Neuronal stem cell (in vitro differentiated cells): ENCODE data around the gene GOLGA8S.

Source experiments
- DNase-seq: peaks from one replicate; pipeline ENCODE4 v3.0.0-alpha.2; 2013; ENCODE audit warnings: low spot score
- H2AFZ ChIP-seq: one replicate; pipeline ENCODE4 v1.6.1; 2013; ENCODE audit warnings: mild to moderate bottlenecking, low read length, inconsistent platforms
- H2AK5ac ChIP-seq: 2 replicates; pipeline ENCODE4 v1.6.1; 2013; ENCODE audit warnings: low read depth, mild to moderate bottlenecking, inconsistent platforms, low read length, moderate library complexity, mixed read lengths
- H2BK120ac ChIP-seq: 2 replicates; pipeline ENCODE4 v1.6.1; 2013; ENCODE audit warnings: low read depth, mild to moderate bottlenecking, inconsistent platforms, low read length, moderate library complexity, mixed read lengths
- H2BK12ac ChIP-seq: one replicate; pipeline ENCODE4 v1.6.1; 2013; ENCODE audit warnings: low read length, inconsistent platforms
- H2BK15ac ChIP-seq: 2 replicates; pipeline ENCODE4 v1.6.1; 2013; ENCODE audit warnings: mild to moderate bottlenecking, low read length, inconsistent platforms, mixed read lengths
- H2BK5ac ChIP-seq: one replicate; pipeline ENCODE4 v1.6.1; 2013; ENCODE audit warnings: inconsistent platforms, mild to moderate bottlenecking, low read length, moderate library complexity
- H3K14ac ChIP-seq: one replicate; pipeline ENCODE4 v1.6.1; 2013; ENCODE audit warnings: low read length, inconsistent platforms
- H3K18ac ChIP-seq: 2 replicates; pipeline ENCODE4 v1.6.1; 2013; ENCODE audit warnings: low read length, inconsistent platforms
- H3K23ac ChIP-seq: 2 replicates; pipeline ENCODE4 v1.6.1; 2013; ENCODE audit warnings: low read depth, mild to moderate bottlenecking, mixed read lengths, low read length, inconsistent platforms; ENCODE audit not compliant: poor library complexity
- H3K27ac ChIP-seq: replicated peaks from 3 replicates; pipeline ENCODE4 v1.5.1; 2013; ENCODE audit warnings: low read length, inconsistent platforms
- H3K27me3 ChIP-seq, 3 experiments: 2 replicates each; pipeline ENCODE4 v1.6.1; 2013; ENCODE audit warnings: low read length in 3 of 3, mild to moderate bottlenecking in 2 of 3, inconsistent platforms in 1 of 3, low read depth in 1 of 3, mixed read lengths in 1 of 3, moderate library complexity in 1 of 3; ENCODE audit not compliant: control insufficient read depth in 3 of 3, insufficient read depth in 3 of 3
- H3K36me3 ChIP-seq, 2 donors: replicated peaks in 1 of 2; 2 replicates each; pipeline ENCODE4 v1.6.1; 2013; ENCODE audit warnings: low read length in 2 of 2; ENCODE audit not compliant: control insufficient read depth in 2 of 2, insufficient read depth in 2 of 2
- H3K4ac ChIP-seq: 2 replicates; pipeline ENCODE4 v1.6.1; 2013; ENCODE audit warnings: inconsistent platforms, mild to moderate bottlenecking, low read length, moderate library complexity
- H3K4me1 ChIP-seq, 2 donors: 1 replicate in 1 of 2; 2 replicates in 1 of 2; pipeline ENCODE4 v1.6.1; 2013; ENCODE audit warnings: low read length in 2 of 2, low read depth in 1 of 2; ENCODE audit not compliant: control insufficient read depth in 2 of 2, insufficient read depth in 1 of 2
- H3K4me2 ChIP-seq: one replicate; pipeline ENCODE4 v1.6.1; 2013; ENCODE audit warnings: mild to moderate bottlenecking, low read length, inconsistent platforms; ENCODE audit not compliant: insufficient read depth, poor library complexity, severe bottlenecking
- H3K4me3 ChIP-seq, 2 donors: 2 replicates each; pipeline ENCODE4 v1.5.1; 2013; ENCODE audit warnings: low read length in 2 of 2, mild to moderate bottlenecking in 2 of 2, inconsistent platforms in 1 of 2, moderate library complexity in 1 of 2
- H3K79me1 ChIP-seq: one replicate; pipeline ENCODE4 v1.6.1; 2013; ENCODE audit warnings: low read depth, mild to moderate bottlenecking, inconsistent platforms, low read length, moderate library complexity
- H3K9ac ChIP-seq: one replicate; pipeline ENCODE4 v1.6.1; 2013; ENCODE audit warnings: mild to moderate bottlenecking, low read depth, low read length, inconsistent platforms; ENCODE audit not compliant: poor library complexity
- H3K9me3 ChIP-seq, 2 donors: replicated peaks in 1 of 2; 2 replicates each; pipeline versions ENCODE3 to v1.6.1; 2013; ENCODE audit warnings: low read length in 2 of 2, mild to moderate bottlenecking in 2 of 2, inconsistent platforms in 1 of 2, low read depth in 1 of 2, mixed read lengths in 1 of 2, moderate library complexity in 1 of 2; ENCODE audit not compliant: control insufficient read depth in 2 of 2, insufficient read depth in 1 of 2
- H4K8ac ChIP-seq: one replicate; pipeline ENCODE4 v1.6.1; 2013; ENCODE audit warnings: low read depth, mild to moderate bottlenecking, inconsistent platforms, low read length, moderate library complexity
- H4K91ac ChIP-seq: one replicate; pipeline ENCODE4 v1.6.1; 2013; ENCODE audit warnings: low read length, low read depth, mild to moderate bottlenecking, inconsistent platforms; ENCODE audit not compliant: poor library complexity
- WGBS, 2 donors: extraction: QIAGEN DNeasy Blood & Tissue Kit; methylation state at CpG; one replicate each; pipeline ENCODE4 v1.1.7; 2013; ENCODE audit warnings: missing lambda C conversion rate in 2 of 2, mixed read lengths in 1 of 2; ENCODE audit not compliant: insufficient read length in 2 of 2, insufficient replicate concordance in 1 of 2; ENCODE audit errors: extremely low coverage in 2 of 2; 5-methylcytosine and 5-hydroxymethylcytosine counted together

GOLGA8S gene

GRCh38 chr15:23384371-23384770, 29.8 kb downstream of the GOLGA8S start:
- no peak overlapping the region for H2AK5ac ChIP-seq
- H3K9ac ChIP-seq = no peak overlapping the region
- H3K4me1 ChIP-seq = no peaks in the 10 kb centered on the region
- no peak overlapping the region for H2BK120ac ChIP-seq
- H4K91ac ChIP-seq = no peak overlapping the region
- no peak overlapping the region for H3K4me2 ChIP-seq
- H2AFZ ChIP-seq = no peak overlapping the region
- H3K23ac ChIP-seq = no peak overlapping the region
- no peaks in the 10 kb centered on the region for H3K79me1 ChIP-seq
- H3K18ac ChIP-seq = no peak overlapping the region
- H2BK15ac ChIP-seq = no peak overlapping the region
- H2BK12ac ChIP-seq = no peak overlapping the region
- no peak overlapping the region for H3K4ac ChIP-seq
- no peak overlapping the region for H2BK5ac ChIP-seq
- H3K36me3 ChIP-seq = no peaks in the 10 kb centered on the region
- peaks cover 0 to 2% of the 10 kb centered on the region in 2 donors for H3K9me3 ChIP-seq
- H4K8ac ChIP-seq = no peak overlapping the region
- no peak for DNase-seq
- H3K27ac ChIP-seq = no peak overlapping the region
- no peak overlapping the region for H3K4me3 ChIP-seq
- H3K14ac ChIP-seq = no peak overlapping the region
- peaks cover 0 to 14% (median 0%) of the 10 kb centered on the region in 3 experiments for H3K27me3 ChIP-seq

GRCh38 chr15:23385886-23386430, 31.4 kb downstream of the GOLGA8S start:
- peaks cover 0 to 14% (median 0%) of the 10 kb centered on the region in 3 experiments for H3K27me3 ChIP-seq
- no peaks in the 10 kb centered on the region for H3K79me1 ChIP-seq
- no peak overlapping the region for H3K27ac ChIP-seq
- H3K4me3 ChIP-seq = no peak overlapping the region
- no peak overlapping the region for H3K23ac ChIP-seq
- H2BK5ac ChIP-seq = no peak overlapping the region
- H2BK120ac ChIP-seq = no peak overlapping the region
- no peak overlapping the region for H3K9ac ChIP-seq
- no peak overlapping the region for H3K4ac ChIP-seq
- no peak overlapping the region for H2AFZ ChIP-seq
- no peak overlapping the region for H4K91ac ChIP-seq
- H2BK12ac ChIP-seq = no peak overlapping the region
- H4K8ac ChIP-seq = no peak overlapping the region
- no peak overlapping the region for H3K4me2 ChIP-seq
- H3K4me1 ChIP-seq = no peaks in the 10 kb centered on the region
- DNase-seq = no peak
- no peaks in the 10 kb centered on the region for H3K36me3 ChIP-seq
- H3K9me3 ChIP-seq = peaks cover 0 to 2% of the 10 kb centered on the region in 2 donors
- no peak overlapping the region for H3K18ac ChIP-seq
- no peak overlapping the region for H3K14ac ChIP-seq
- no peak overlapping the region for H2BK15ac ChIP-seq
- WGBS, 2 donors = no CpG with 5 or more reads among the region's 11 CpGs
- no peak overlapping the region for H2AK5ac ChIP-seq

DNA sequence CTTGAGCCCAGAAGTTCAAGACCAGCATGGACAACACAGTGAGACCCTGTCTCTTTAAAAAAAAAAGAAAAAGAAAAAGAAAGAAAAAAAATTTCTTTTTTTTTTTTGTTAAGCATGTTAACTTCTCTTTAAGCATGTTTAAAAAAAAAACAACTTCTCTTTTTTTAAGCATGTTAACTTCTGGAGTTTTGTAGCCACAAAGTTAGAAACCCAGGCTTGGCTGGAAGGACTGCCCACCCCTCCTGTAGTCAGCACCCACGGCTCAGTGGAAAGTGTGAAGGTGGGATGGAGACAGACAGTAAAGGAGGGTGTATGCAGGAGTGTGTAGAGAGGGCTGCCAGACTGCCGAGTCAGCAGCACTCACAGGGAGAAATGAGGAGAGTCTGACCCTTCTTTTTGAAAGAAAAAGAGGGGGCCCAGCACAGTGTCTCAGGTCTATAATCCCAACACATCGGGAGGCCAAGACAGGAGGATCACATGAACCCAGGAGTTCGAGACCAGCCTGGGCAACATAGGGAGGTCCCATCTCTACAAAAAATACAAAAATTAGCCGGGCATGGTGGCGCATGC, 33.2 kb downstream of the GOLGA8S start:
- DNase-seq = no peak

GRCh38 chr15:23395030-23395692, 40.6 kb downstream of the GOLGA8S start:
- H2BK15ac ChIP-seq = no peak overlapping the region
- no peak overlapping the region for H3K4me2 ChIP-seq
- peaks cover 0 to 1% of the 10 kb centered on the region in 2 donors for H3K9me3 ChIP-seq
- WGBS, 2 donors = no CpG with 5 or more reads among the region's 15 CpGs
- H3K27me3 ChIP-seq = peaks cover 0 to 2% (median 0%) of the 10 kb centered on the region in 3 experiments
- no peak overlapping the region for H3K18ac ChIP-seq
- no peak overlapping the region for H4K91ac ChIP-seq
- H2AK5ac ChIP-seq = no peak overlapping the region
- H3K14ac ChIP-seq = no peak overlapping the region
- H3K79me1 ChIP-seq = no peaks in the 10 kb centered on the region
- no peak overlapping the region for H3K4ac ChIP-seq
- no peaks in the 10 kb centered on the region for H3K4me1 ChIP-seq
- H4K8ac ChIP-seq = no peak overlapping the region
- no peak overlapping the region for H3K27ac ChIP-seq
- H3K9ac ChIP-seq = no peak overlapping the region
- H2BK120ac ChIP-seq = no peak overlapping the region
- no peak overlapping the region for H2AFZ ChIP-seq
- H3K36me3 ChIP-seq = no peaks in the 10 kb centered on the region
- H2BK5ac ChIP-seq = no peak overlapping the region
- H3K4me3 ChIP-seq = no peak overlapping the region
- peak overlapping the region; percentile 65 for H3K23ac ChIP-seq
- no peak for DNase-seq
- H2BK12ac ChIP-seq = no peak overlapping the region

More for the DNA sequence above, 33.2 kb downstream of the GOLGA8S start:
- H3K36me3 ChIP-seq = no peaks in the 10 kb centered on the region
- no peak overlapping the region for H2BK5ac ChIP-seq
- H3K18ac ChIP-seq = no peak overlapping the region
- no peak overlapping the region for H3K14ac ChIP-seq
- no peak overlapping the region for H2BK15ac ChIP-seq
- no peak overlapping the region for H3K4me2 ChIP-seq
- no CpG with 5 or more reads among the region's 6 CpGs for WGBS, 2 donors
- no peak overlapping the region for H3K4me3 ChIP-seq
- no peaks in the 10 kb centered on the region for H3K79me1 ChIP-seq
- no peak overlapping the region for H4K91ac ChIP-seq
- H2BK120ac ChIP-seq = no peak overlapping the region
- H2AFZ ChIP-seq = no peak overlapping the region
- H3K4me1 ChIP-seq = no peaks in the 10 kb centered on the region
- peaks cover 0 to 2% of the 10 kb centered on the region in 2 donors for H3K9me3 ChIP-seq
- no peak overlapping the region for H3K23ac ChIP-seq
- H2BK12ac ChIP-seq = no peak overlapping the region
- peaks cover 0 to 14% (median 0%) of the 10 kb centered on the region in 3 experiments for H3K27me3 ChIP-seq
- no peak overlapping the region for H3K27ac ChIP-seq
- H3K9ac ChIP-seq = no peak overlapping the region
- no peak overlapping the region for H3K4ac ChIP-seq
- no peak overlapping the region for H2AK5ac ChIP-seq
- H4K8ac ChIP-seq = no peak overlapping the region
